NCI-H1694 treated with DMSO at 0.1 percent for 48 hours (cell line): ENCODE data around the gene RASD1.

Experiments
- DNase-seq: peaks from one replicate; lab custom pipeline; 2025; lab: John Stamatoyannopoulos, UW

RASD1 gene

DNA sequence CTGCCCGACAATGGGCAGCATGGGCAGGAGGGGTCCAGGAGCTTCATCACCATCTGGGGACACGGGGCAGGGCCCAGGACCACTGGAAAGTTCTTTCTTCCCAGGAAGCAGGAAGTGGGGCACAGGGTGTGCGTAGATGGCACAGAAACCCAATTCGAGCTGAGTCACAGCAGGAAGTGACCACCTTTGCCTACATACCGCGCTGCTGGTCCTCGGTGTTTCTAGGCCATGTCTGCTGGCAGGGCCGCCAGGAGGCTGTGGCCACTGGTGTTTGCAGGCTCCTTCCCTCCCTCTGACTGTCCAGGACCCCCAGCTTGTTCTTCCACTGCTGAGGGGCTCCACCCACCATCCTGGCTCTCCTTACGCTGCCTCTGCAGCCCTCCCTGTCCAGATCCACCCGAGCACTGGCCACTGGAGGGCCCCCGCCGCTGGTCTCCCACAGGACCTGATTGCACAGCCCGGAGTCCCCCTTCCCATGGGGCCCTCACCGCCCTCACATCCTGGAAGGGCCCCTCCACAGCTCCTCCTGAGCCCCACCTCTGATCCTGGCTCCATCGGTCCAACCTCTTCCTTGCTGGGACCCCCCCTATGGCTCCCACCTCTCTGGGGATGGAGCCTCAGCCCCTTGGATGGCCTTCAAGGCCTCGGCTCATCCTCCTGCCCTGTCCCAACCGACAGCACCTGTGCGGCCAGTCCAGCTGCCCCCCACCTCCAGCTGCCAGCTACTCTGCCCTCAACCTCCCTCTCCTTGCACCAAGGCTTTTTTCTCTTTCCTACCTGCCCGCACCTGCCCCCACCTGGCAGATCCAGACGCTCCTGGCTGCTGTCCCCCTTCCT is 14.5 kb upstream of the RASD1 start:
- no peak for DNase-seq

DNA sequence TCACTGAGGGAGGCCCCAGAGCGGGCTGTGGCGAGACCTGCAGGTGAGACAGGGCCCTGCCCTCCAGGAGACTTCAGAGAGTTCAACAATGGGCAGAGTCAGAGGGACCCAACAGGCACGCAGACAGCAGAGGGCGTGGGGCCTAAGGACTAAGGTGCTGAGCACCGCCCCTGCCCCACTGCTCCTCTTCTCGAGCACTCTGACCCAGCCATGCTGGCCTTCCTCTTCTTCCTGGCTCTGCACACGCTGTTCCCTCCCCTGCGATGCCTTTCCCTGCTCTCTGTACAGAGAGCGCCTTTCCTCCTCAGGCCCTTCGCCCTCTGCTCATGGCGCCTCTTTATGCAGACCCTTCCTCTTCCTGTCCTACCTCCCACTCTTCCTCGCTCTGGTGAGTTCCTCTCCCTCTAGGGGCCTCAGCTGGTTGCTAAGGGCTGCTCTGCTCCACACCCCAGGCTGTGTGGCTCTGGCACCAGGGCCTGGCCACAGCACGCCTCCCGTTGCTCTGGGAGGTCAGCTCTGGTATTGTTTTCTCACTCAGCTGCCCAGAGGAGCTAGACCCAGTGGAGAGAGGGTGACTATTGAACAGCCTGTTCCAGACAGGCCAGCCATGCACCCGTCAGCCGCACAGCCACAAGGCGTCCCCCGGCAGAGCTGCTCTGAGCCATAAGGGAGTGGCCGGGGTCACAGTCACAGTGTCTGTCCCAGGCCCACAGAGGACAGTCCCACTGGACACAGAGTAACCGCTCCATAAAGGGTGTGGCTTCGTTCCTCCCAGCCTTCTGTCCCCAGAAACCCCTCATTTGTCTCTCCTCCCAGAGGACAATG is 13.6 kb upstream of the RASD1 start:
- DNase-seq, result no peak

DNA sequence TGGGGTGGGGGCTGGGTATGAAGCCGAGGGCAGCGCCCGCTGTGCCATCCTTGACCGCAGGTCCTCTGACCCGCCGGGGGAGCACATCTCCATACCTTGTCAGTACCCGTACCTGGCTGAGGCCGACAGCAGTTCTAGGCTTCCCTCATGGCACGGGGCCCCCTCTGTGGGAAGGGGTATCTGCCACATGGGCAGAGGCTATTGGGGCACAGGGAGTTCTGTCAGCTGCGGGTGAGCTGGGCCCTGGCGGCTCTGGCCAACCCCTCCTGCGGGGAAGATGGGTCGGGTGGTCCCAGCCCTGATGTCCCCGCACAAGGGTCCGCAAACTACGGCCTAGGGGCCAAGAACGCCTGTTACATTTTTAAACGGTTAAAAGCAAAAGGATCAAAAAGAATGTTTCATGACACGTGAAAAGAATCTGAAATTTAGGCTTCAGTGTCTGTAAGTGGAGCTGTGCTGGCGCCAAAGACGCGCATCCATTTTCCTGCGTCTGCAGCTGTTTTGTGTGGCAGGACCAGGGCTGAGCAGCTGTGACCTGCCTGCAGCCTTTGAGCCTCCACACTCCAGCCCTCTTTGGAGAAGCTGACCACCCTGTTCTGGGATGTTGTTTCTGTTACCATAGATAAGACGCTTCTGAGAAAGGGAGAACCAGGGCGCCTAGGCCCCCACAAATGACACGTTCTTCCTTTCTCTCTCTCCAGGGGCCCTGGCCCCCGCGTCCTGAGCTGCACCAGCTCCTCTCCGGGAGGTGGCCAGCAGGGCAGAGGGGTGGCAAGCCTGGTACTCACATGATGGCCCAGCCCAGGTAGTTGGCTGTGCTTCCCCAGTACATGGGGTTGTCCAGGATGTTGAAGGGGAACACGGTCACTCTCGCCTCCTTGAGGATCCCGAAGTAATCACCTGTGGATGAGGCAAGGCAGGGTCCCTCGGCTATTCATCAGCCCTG is 12.7 kb upstream of the RASD1 start:
- no peak for DNase-seq

DNA sequence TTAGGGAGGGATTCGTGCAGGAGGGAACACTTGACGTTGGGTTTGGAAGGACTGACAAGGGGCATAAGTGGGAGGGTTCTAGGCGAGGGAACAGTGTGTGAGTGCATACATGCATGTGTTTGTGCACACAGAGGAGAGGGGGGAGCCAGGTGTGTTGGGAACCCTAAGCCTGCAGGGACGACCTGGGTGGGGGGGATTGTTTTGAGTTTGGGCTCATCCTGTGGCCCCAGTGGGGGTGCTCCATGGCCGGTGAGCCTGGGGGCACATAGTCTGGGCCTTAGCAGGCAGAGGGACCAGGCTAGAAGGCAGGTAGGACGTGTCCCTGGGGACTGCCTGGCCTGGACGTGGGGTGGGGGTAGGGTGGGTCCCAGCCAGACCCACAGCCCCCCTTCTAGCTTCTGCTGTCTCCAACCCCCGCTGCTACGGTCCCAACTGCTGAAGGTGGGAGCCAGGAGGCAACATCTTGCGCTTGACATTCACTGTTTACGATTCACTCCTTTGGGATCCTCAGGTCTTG is 11.9 kb upstream of the RASD1 start:
- no peak for DNase-seq

DNA sequence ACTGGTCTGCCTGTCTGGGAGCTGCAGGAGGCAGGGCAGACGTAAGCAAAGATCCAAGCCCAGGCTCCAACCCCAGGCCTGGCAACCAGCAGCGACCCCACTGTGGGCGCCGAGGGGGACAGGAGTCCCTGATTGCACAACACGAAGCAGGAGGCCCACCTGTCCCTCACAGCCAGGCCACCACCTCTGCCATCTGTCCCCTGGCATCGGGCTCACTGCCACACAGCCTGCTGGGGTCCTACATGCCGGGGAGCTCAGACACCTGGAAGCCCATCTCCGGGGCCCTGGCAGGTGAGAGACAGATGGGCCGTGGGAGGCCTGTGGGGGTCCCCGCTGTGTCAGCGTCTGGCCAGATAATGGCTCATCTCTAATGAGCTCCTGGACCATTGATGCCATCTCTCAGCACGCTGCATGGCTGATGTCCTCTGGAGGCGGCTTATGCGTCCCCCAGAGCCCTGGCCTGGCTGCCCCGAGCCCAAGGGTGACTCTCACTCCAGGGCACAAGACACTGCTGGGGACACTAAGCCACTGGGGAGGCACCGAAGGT is 11.3 kb upstream of the RASD1 start:
- DNase-seq, result peak; percentile 43

DNA sequence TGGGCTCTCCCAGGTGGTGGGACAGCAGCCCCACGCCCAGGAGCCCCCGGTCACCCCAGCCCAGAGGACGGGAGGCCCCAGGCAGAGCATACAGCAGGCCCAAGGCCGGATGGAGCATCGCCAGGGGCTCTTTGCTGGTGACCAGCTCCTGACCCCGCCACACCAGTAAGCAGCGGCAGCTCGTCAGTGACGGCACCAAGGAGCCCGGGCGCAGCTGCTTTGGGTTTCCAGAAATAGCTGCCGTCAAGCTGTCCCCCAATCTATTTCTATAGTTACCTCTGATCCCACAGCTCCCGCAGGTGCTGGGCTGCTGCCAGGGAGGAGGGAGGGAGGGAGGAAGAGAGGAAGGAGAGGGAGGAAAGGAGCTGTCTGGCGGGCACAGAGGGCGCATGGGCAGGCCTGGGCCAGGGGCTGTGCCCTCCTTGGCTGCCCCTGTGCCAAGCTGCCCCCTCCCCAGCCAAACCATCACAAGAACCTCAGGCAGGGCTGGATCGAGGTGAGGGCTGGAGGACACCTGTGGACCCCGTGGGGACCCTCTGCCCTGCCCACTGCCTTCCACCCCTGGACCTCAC is 10.8 kb upstream of the RASD1 start:
- peak; percentile 23 for DNase-seq

DNA sequence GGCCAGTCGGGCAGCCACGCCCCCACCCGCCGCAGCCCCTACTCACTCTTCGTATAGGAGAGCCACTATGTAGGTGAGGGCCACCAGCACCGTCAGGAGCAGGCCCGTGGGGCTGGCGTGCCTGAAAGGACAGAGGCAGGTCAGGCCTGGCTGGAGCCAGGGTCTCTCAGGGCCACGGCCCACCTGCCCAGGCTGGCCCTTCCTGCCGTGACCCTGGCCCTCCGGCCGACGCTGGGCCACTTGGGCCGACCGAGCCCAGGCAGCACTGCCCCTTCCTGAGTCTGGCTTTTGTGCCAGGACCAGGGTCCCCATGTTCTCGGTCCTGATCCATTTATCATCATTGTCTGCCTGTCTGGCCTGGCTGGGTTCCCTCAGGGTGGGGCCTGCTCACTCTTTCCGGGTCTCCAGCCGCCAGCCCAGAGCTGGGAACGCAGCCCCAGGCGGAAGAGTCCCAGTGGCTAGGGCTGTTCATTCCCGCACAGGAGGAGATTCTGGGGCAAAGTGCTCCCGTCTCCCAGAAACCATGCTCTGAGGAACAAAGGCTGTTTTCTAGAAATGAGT is 10.1 kb upstream of the RASD1 start:
- DNase-seq, result no peak

DNA sequence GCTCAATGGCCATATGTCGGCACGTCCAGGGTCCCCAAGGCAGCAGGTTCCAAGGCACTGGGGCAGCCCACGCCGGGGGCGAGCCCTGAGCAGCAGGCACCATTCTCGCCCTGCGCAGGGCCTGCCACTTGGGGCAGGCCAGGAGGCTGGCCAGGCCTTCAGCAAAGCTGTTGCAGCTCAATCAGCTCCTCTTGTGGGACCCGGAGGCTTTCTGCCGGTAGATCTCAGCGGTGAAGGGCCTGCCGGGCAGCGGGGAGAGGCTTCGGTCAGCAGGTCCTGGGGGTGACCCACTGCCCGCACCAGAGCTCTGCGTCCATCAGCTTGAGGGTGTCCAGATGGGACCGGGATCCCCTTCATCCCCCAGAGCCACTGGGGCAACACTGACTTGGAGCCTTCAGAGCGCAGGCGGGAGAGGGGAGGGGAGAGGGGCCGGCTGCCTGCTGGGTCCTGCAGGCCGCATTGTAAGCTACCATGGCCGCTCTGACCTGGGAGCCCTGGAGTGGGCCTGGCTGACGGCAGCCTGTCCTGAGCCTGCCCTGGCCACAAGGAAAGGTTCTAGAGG is 9.5 kb upstream of the RASD1 start:
- DNase-seq, result no peak

DNA sequence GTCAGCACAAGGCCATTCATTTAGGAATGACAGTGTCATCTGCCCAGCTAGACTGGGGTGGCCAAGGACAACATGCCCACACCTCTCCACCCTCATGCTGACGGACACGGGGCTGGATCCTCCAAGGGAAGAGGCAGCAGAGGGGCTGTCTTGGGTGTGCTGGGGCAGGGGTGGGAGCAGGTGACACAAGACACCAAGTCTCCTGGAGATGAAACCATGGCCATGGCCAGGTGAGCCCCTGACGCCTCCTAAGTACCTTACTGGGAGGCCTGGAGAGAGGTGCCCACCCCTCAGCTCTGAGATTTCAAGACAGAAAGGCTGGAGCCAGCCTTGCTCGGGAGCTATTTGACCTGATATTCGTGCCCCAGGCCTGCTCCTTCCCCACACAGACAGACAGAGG is 9.0 kb upstream of the RASD1 start:
- no peak for DNase-seq

DNA sequence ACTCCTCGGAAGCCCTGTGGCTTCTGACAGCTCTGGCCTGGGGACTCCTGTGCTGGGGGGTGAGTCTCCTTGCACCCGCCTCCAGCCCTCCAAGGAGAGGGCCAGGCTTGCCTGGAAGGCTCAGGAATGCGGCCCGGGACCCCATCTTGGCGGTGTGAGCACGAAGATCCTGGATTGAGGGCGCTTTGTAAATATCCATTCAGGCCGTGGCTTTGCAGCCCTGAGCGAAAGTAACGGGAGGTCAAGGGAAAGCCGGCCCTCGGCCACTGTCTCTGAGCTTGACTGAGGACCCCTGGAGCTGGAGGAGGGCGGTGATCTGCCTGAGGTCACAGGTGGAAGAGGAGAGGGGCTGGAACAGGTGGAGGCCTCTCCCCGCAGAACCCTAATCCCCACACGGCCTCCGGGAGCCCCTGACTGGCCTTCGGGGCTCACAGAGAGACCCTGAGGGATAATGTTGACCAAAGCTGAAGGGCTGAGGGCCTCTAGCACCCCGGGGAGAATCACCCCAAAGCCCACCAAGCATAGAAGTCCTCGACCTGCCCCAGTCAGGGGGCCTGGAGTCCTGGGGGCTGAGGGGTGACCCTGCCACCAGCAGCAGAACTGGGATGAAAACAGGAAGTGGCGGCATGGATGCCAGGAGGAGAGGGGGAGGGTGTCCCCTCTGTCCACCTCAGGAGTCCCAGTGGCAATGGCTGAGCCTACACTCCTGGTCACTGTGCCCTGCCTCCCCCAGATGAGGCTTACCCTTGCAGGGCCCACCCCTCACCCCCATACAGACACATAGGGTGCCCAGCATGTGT is 8.3 kb upstream of the RASD1 start:
- no peak for DNase-seq

DNA sequence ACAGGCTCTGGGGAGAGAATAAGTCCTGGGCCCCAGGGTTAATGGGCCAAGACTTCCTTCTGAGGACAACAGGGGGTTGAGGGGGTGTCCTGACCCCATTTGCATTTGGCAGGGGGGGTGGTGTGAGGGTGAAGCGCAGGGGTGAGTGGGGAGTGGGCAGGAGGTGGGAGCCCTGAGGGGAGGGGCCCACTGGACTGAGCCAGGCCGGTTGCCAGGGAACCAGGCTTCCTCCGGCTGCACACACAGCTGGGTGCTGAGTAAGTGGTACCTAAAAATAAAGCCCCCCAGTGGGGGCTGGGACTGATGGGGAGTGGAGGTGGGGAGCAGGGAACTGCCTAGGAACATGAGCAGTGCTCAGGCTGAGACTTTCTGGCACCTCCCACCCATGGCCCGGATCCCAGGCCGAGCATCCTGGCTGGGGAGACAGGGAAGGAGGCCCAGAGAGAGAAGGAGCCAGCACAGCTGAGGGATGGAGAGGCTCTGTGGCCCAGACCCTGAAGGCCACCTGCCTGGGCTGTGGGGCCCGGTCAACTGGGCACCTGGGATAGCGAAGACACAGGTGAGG is 7.5 kb upstream of the RASD1 start:
- DNase-seq, result no peak

DNA sequence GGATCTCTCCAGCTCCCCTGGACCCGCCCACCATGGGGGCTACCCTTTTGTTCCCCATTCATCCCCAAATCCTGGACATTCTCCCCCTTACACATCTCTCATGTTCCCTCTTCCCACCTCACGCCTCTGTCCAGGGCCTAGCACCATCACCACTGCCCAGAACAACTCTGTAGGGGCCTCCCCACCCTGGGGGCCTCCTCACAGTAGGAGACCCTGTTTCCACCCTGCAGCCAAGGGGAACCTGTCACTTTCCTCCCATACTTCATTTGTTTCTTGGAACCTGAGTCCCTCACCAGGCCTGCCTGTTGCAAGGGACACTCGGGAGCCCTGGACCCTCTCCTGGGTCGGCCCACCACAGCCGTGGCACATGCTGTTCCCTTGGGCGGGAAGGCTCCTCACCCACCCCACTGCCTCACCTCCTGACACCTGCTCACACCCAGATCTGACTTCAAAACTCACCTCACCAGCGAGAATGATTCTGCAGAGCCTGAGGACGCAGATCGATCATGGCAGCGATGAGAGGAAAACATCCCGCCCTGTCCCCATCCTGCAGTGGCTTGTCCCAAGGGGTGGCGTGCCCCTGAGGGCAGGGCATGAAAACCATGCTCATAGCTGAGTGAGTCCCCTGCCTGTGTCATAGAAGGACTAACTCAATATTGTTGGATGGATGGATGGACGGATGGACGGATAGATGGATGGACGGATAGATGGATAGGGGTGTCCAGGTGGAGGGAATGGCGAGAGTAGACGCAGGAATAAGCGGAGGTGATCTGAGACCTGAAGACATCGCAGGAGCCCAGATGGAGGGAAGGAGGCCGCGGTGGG is 6.8 kb upstream of the RASD1 start:
- no peak for DNase-seq

DNA sequence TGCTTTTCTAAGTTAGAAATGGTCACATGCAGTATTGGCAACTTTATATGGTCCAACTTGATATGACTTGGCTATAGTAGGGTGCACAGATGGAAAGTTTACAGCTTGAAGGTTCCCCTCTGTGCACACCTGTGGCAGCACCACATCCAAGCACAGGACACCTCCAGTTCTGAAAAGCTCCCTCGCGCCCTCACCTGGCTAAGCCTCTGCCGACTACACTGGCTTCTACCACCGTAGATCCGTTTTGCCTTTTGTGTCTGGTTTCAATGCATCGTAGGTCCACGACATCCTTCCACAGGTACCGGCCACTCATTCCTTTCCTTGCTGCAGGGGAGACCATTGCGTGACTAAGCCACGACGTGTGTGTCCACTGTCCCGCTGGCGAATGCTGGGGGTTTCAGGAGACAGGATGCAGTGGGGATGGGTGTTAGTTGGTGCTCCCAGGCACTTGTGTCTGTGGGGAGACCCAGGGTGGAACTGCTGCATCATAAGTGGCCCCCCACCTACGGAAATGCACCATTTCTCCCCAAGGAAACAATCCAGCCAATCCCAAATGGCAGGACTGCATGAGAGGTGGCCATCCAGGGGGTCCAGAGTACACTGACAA is 4.9 kb upstream of the RASD1 start:
- DNase-seq, result no peak

DNA sequence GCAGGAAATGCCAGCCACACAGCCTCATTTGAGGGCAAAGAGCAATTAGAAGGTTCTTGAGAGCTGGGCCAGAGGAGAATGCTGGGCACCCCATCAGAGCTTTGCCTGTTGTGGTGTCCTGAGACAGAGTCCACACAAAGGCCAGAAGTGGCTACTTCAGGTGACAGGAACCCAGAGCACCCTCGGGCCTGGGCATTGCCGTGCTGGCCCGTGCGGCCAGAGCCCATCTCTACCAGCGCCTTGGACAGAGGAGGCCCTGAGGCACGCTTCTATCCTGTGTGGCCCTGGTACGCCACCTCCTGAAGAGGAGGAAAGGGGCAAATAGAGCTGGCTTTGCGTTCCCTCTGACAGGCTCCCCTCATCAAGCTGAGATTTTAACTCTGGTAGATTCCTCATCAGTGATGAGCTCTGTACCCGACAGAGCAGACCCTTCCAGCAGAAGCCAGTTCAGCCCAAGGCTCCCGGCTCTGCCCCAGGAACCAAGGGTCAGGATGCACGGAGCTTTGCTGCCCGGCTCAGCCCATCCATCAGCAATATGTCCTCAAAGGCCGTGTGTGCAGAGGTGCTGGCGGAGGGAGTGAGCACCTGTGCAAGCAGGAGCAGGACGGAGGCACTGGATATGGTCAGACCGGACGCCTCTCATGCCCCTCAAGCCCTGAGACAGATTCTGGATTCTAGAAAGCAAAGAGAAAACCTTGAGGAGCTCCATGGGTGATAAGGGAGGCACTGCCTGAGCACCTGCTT is 3.4 kb upstream of the RASD1 start:
- no peak for DNase-seq

DNA sequence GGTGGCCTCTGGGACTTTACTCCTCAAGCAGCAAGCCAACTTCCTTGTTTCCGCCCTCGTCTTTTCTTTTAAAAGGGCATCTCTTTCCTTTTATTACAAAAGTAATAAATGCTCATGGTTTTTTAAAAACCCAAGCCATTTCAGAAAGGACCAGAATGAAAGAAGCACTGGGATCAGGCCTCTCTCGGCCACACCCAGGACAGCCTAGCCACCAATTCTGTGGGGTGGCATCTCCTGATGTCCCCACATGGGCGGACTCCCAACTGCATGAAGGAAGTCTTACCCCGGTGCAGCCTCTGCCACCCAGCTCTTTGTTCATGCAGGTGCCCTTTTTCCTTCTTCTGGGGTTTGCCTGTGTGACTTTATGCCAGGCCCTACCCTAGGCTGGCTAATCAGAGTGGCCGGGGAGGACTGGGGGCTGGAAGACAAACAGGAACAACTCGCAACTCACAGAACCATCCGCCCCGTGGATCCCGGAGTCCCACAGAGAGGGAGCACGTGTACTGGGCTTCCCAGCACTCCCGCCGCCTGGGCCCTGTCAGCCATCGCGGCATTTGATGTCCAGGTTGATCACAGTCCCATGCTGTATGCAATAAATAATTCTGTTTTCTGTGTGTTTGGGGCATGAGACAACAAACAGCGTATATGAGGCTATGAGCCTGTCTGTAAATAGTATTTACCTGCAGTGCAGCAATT is 2.6 kb upstream of the RASD1 start:
- no peak for DNase-seq

DNA sequence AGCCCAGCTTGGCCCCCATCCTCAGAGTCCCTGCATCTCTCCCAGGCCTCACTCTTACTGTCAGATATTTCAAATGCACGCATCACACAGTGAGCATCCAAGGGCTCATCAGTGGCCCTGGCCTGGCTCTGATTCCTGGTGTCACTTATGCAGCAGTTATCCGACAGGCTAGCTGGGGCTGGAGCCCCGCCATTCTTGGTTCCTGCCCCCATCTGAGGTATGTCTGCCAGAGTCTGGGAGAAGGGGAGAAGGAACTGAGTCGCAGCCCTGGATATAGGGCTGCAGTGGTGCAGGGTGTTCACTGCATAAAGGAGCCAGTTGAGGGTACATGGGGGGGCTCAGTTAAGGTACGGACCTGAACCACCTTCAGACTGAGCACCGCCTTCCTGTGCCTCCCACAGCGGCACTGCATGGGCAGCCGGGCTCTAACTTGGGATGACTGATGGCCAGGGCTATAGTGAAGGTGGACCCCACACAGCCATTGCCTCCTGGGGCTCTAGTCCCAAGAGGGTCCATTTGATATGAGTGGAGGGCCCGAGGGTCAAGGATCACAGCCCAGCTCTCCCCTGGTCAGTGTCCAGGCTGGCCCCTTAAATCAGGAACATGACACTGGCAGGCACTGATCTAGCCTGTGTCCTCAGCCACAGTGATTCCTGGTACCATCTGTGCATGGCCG is 1.8 kb upstream of the RASD1 start:
- DNase-seq, result no peak
